SW480 (cell line): ENCODE measurements around the gene EVX1.

ENCODE experiments used
- DNase-seq: peaks from one replicate; pipeline ENCODE4 v3.0.0-alpha.2; 2016; ENCODE audit warnings: low spot score

Gene EVX1

GRCh38 chr7:27242555-27243339 is at the start of gene EVX1:
EVX1 (plus strand) TSS chr7:27242802; CDS start chr7:27243031, 229 bp downstream.
- DNase-seq = peak; percentile 91

GRCh38 chr7:27193335-27194001 is 49.1 kb upstream of the EVX1 start:
- no peak for DNase-seq

GRCh38 chr7:27194002-27194352 is 48.6 kb upstream of the EVX1 start:
- no peak for DNase-seq

GRCh38 chr7:27194686-27195379 is 47.8 kb upstream of the EVX1 start:
- no peak for DNase-seq

GRCh38 chr7:27196287-27196767 is 46.3 kb upstream of the EVX1 start:
- DNase-seq = peak; percentile 74

- DNase-seq = no peak
These were observed 45.2 kb upstream of the EVX1 start for GRCh38 chr7:27197137-27198042.

GRCh38 chr7:27198138-27198841 is 44.3 kb upstream of the EVX1 start:
- DNase-seq = peak; percentile 23

- peak; percentile 61 for DNase-seq
These were observed 43.5 kb upstream of the EVX1 start for GRCh38 chr7:27198871-27199801.

- peak; percentile 77 for DNase-seq
These were observed 42.5 kb upstream of the EVX1 start, which contains the start of gene HOXA13 for GRCh38 chr7:27199849-27200760. HOXA13 (minus strand) TSS chr7:27200091; CDS start chr7:27200077, 14 bp downstream.

- peak; percentile 17 for DNase-seq
These were observed 41.6 kb upstream of the EVX1 start for GRCh38 chr7:27200761-27201579.

GRCh38 chr7:27201580-27202017 is 41.0 kb upstream of the EVX1 start:
- DNase-seq = no peak

- no peak for DNase-seq
These were observed 40.4 kb upstream of the EVX1 start for GRCh38 chr7:27202018-27202861.

- no peak for DNase-seq
These were observed 39.8 kb upstream of the EVX1 start for GRCh38 chr7:27202862-27203134.

- DNase-seq = no peak
These were observed 39.1 kb upstream of the EVX1 start for GRCh38 chr7:27203365-27203953.

GRCh38 chr7:27203964-27204594 is 38.5 kb upstream of the EVX1 start:
- no peak for DNase-seq

GRCh38 chr7:27204851-27205322 is 37.7 kb upstream of the EVX1 start:
- no peak for DNase-seq
